ENCODE results near the gene CCSAP.

- TF ChIP-seq ARNTL (CRISPR knock-in tag; IDR thresholded peaks at IDR 0.05; ENCODE audit: borderline replicate concordance, low read depth) (no peak), ISL1 (CRISPR knock-in tag; IDR thresholded peaks at IDR 0.05) (no peak), ZNF8 (CRISPR knock-in tag; IDR thresholded peaks at IDR 0.05) (no peak), RARB (CRISPR knock-in tag; IDR thresholded peaks at IDR 0.05) (no peak), CSDC2 (CRISPR knock-in tag; IDR thresholded peaks at IDR 0.05) (no peak), ZFP30 (CRISPR knock-in tag; IDR thresholded peaks at IDR 0.05) (no peak), ZFP3 (CRISPR knock-in tag; IDR thresholded peaks at IDR 0.05) (no peak), PATZ1 (CRISPR knock-in tag; IDR thresholded peaks at IDR 0.05; ENCODE audit: borderline replicate concordance) (no peak), TOX (CRISPR knock-in tag; IDR thresholded peaks at IDR 0.05; ENCODE audit: borderline replicate concordance) (no peak), TSHZ2 (CRISPR knock-in tag; IDR thresholded peaks at IDR 0.05) (no peak), TCF4 (CRISPR knock-in tag; IDR thresholded peaks at IDR 0.05; ENCODE audit: borderline replicate concordance) (no peak), CSRNP3 (CRISPR knock-in tag; IDR thresholded peaks at IDR 0.05) (no peak), ZNF70 (CRISPR knock-in tag; IDR thresholded peaks at IDR 0.05) (no peak)
Measured at GRCh38 chr1:229354226-229354625, 11.4 kb upstream of the CCSAP start.

All from SK-N-SH treated with all-trans-retinoic acid at 6 μM for 48 hours (cell line).